Activated naive CD4-positive, alpha-beta T cell treated with Interleukin-2 at 50 U/mL for 16 hours (primary cell): Measurements from ENCODE around the gene RASGRP2.

Experiments
- DNase-seq: peaks from one replicate; pipeline ENCODE4 v3.0.0-alpha.2; 2020

Gene RASGRP2

GRCh38 chr11:64739871-64740270, 4.1 kb downstream of the RASGRP2 start:
- no peak for DNase-seq

- DNase-seq: no peak
Measured at GRCh38 chr11:64736654-64737053, 7.3 kb downstream of the RASGRP2 start.

- DNase-seq: no peak
Measured at GRCh38 chr11:64735725-64736259, 8.2 kb downstream of the RASGRP2 start.

- no peak for DNase-seq
Measured at GRCh38 chr11:64734811-64735724, 8.9 kb downstream of the RASGRP2 start.

GRCh38 chr11:64731601-64732000, 12.3 kb downstream of the RASGRP2 start:
- no peak for DNase-seq

- no peak for DNase-seq
Measured at GRCh38 chr11:64729851-64730382, 14.0 kb downstream of the RASGRP2 start.

- DNase-seq: no peak
Measured at GRCh38 chr11:64728757-64729365, 15.1 kb downstream of the RASGRP2 start.

- DNase-seq: no peak
Measured at GRCh38 chr11:64726867-64727530, 16.9 kb downstream of the RASGRP2 start.

- DNase-seq: no peak
Measured at GRCh38 chr11:64726211-64726641, 17.7 kb downstream of the RASGRP2 start.

GRCh38 chr11:64724863-64725532, 18.9 kb downstream of the RASGRP2 start:
- DNase-seq: no peak

GRCh38 chr11:64723907-64724862, 19.8 kb downstream of the RASGRP2 start:
- no peak for DNase-seq

- peak; percentile 88 for DNase-seq
Measured at GRCh38 chr11:64723117-64723906, 20.6 kb downstream of the RASGRP2 start, which contains the start of gene NRXN2. Gene NRXN2, minus strand, starts transcription at chr11:64723197. Its CDS starts 9,498 bp downstream, at chr11:64713699.

- no peak for DNase-seq
Measured at GRCh38 chr11:64722141-64723065, 21.5 kb downstream of the RASGRP2 start.

- DNase-seq: no peak
Measured at GRCh38 chr11:64721359-64721699, 22.6 kb downstream of the RASGRP2 start.

GRCh38 chr11:64720640-64721358, 23.1 kb downstream of the RASGRP2 start:
- no peak for DNase-seq

GRCh38 chr11:64720167-64720566, 23.8 kb downstream of the RASGRP2 start:
- DNase-seq: no peak

- no peak for DNase-seq
Measured at GRCh38 chr11:64719406-64719805, 24.5 kb downstream of the RASGRP2 start.

- no peak for DNase-seq
Measured at GRCh38 chr11:64718780-64719124, 25.2 kb downstream of the RASGRP2 start.
